GM23248 (cell line): Measurements from ENCODE around the gene FAM219A. TPM values are rescaled to one million over a fixed set of nuclear protein-coding genes. Genes with fewer than 3 reads are reported as not detected.
A peak's percentile ranks its signal among the peaks of the same experiment; 100 is the strongest.

Source experiments
- DNase-seq: peaks from one replicate; pipeline ENCODE4 v3.0.0-alpha.2; 2015
- H2AFZ ChIP-seq: fragments of 200-600 bp; sonication (generic); 2 replicates; pipeline ENCODE4 v1.6.1; 2016; ENCODE audit warnings: antibody characterized with exemption
- H3F3A ChIP-seq: fragments of 200-600 bp; sonication (generic); 2 replicates; pipeline ENCODE4 v1.6.1; 2016; ENCODE audit warnings: mild to moderate bottlenecking, antibody characterized with exemption, mixed run types; ENCODE audit not compliant: insufficient read depth
- H3K27ac ChIP-seq: fragments of 200-600 bp; sonication (generic); 2 replicates; pipeline ENCODE4 v1.5.1; 2016; ENCODE audit warnings: mild to moderate bottlenecking
- H3K27me3 ChIP-seq: fragments of 200-600 bp; sonication (generic); replicated peaks from 2 replicates; pipeline ENCODE4 v1.6.1; 2016; ENCODE audit warnings: mild to moderate bottlenecking; ENCODE audit not compliant: insufficient read depth
- H3K36me3 ChIP-seq: fragments of 200-600 bp; sonication (generic); 2 replicates; pipeline ENCODE4 v1.6.1; 2016; ENCODE audit warnings: low read depth, mild to moderate bottlenecking
- H3K4me1 ChIP-seq: fragments of 200-600 bp; sonication (generic); 2 replicates; pipeline ENCODE4 v1.6.1; 2016; ENCODE audit warnings: mild to moderate bottlenecking; ENCODE audit not compliant: insufficient read depth
- H3K4me2 ChIP-seq: fragments of 200-600 bp; sonication (generic); one replicate; pipeline ENCODE4 v1.6.1; 2016; ENCODE audit warnings: mild to moderate bottlenecking; ENCODE audit not compliant: unreplicated experiment
- H3K4me3 ChIP-seq: fragments of 200-600 bp; sonication (generic); 2 replicates; pipeline ENCODE4 v1.5.1; 2016; ENCODE audit warnings: mild to moderate bottlenecking
- H3K79me2 ChIP-seq: fragments of 200-600 bp; sonication (generic); 2 replicates; pipeline ENCODE4 v1.6.1; 2016; ENCODE audit warnings: mild to moderate bottlenecking; ENCODE audit not compliant: insufficient read depth
- H3K9ac ChIP-seq: fragments of 200-600 bp; sonication (generic); 2 replicates; pipeline ENCODE4 v1.6.1; 2016; ENCODE audit warnings: mild to moderate bottlenecking
- H3K9me2 ChIP-seq: fragments of 200-600 bp; sonication (generic); 2 replicates; pipeline ENCODE4 v1.6.1; 2016; ENCODE audit warnings: mixed run types, mild to moderate bottlenecking, moderate library complexity; ENCODE audit not compliant: insufficient read depth
- H3K9me3 ChIP-seq: fragments of 200-600 bp; sonication (generic); one replicate; pipeline ENCODE4 v1.6.1; 2017; ENCODE audit warnings: low read depth
- H4K20me1 ChIP-seq: fragments of 200-600 bp; sonication (generic); 2 replicates; pipeline ENCODE4 v1.6.0; 2016; ENCODE audit not compliant: insufficient read depth
- EZH2 ChIP-seq: fragments of 200-600 bp; sonication (generic); IDR thresholded peaks from 2 replicates; pipeline ENCODE4 v1.6.1; 2018; ENCODE audit warnings: antibody characterized with exemption, mild to moderate bottlenecking; ENCODE audit not compliant: insufficient read depth, poor library complexity, severe bottlenecking
- EZH2phosphoT487 ChIP-seq: fragments of 200-600 bp; sonication (generic); IDR thresholded peaks from 2 replicates; pipeline ENCODE4 v1.6.1; 2018; ENCODE audit warnings: antibody characterized with exemption, moderate library complexity, mild to moderate bottlenecking, low read depth; ENCODE audit not compliant: insufficient read depth
- WGBS, 2 experiments: methylation state at CpG; one replicate each; pipeline ENCODE4 v1.1.6; 2015 to 2017; ENCODE audit warnings: low lambda C conversion rate in 2 of 2, low coverage in 1 of 2; ENCODE audit errors: missing lambda C conversion rate in 2 of 2; 5-methylcytosine and 5-hydroxymethylcytosine counted together
- in situ Hi-C: fragments of 300-500 bp; cut with MboI; formaldehyde crosslinking; loops from 2 replicates; pipeline ENCODE4 v1.15.0; 2020
- polyA plus RNA-seq: library from polyadenylated mRNA; unstranded; fragments of >200 nt; fragmentation: Nextera tagmentation; extraction: Ambion mirVana; gene quantifications from 2 replicates; pipeline ENCODE4 v1.2.1, GENCODE V29; 2016
- total RNA-seq: library from RNA; depleted of rRNA; stranded (reverse); fragments of >200 nt; shearing (Covaris generic); gene quantifications from 2 replicates; pipeline ENCODE4 v1.2.3, GENCODE V29; 2014

The FAM219A gene
- total and polyA plus RNA-seq, 2 experiments from 2014 or later, result 7.8 to 9.1 TPM

DNA sequence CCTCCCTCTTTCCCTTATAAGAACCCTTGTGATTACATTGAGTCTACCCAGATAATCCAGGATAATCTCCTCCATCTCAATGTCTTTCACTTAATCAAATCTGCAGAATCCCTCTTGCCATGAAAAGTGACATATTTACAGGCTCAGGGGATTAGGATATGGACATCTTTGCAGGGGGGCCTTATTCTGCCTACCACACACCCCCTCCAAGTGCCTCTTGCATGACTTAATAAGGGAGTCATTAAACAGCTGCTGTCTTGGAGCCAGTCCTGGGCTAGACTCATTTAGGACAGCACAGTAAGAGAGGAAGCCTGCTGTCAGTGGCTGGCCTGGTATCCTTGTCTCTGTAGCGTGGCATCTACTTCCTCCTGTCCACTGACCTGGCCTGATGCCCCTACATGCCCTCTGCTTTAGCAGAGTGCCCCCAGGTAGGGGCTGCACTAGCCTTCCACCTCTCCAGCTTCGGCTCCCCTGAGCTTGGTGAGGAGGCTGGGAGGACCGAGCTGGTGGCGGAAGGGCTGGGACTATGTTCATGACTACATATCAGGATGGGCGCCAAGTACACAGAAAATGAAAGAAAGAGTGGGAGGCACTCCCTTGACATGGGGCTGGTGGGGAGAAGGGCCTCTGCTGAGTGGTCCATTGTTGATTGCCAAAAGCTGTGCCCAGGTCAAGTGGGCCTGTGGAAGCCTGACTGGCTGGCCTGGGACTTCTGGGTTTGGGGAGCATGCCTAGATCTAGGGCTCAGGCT lies 47.2 kb upstream of the FAM219A start:
- H3K9me2 ChIP-seq, result no peaks in the 10 kb centered on the region
- H3K4me3 ChIP-seq, result no peak overlapping the region
- peaks cover 25% of the 10 kb centered on the region for H3K27me3 ChIP-seq
- peaks cover 10% of the 10 kb centered on the region for H3K4me1 ChIP-seq
- H3K36me3 ChIP-seq, result no peaks in the 10 kb centered on the region
- no peaks in the 10 kb centered on the region for H3F3A ChIP-seq
- H4K20me1 ChIP-seq, result no peaks in the 10 kb centered on the region
- peak; percentile 41 for DNase-seq
- TF ChIP-seq EZH2phosphoT487 (no peak), EZH2 (no peak)
- H3K79me2 ChIP-seq, result no peaks in the 10 kb centered on the region
- no peak overlapping the region for H3K9ac ChIP-seq
- no peak overlapping the region for H3K4me2 ChIP-seq
- no peaks in the 10 kb centered on the region for H3K9me3 ChIP-seq
- 70 to 75% methylated on average over 5 of the region's 5 CpGs for WGBS, 2 experiments
- in situ Hi-C loops, result loop anchor here (25.0 kb wide), 1 partner anchor 107 kb away; the partner anchor contains the start of genes DCTN3 and RPP25L
- no peak overlapping the region for H2AFZ ChIP-seq
- H3K27ac ChIP-seq, result no peak overlapping the region

DNA sequence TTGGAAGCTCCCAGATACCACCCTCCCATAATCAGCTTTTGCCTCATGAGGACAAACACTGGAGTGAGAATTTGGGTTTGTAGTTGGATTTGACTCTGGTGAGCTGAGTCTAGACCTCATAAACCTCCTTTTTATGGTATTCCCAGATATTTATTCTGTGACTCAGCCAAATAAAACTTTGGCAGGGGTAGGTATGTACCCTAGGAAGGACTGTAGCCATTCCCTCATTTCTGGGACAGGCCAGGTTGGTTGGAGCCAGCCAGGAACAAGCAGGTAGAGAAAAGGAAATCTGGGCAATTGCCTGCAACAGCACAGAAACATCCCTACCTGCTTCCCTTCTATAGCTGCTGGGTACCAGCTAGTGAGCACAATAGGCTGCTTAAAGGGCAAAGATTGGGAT lies 45.0 kb upstream of the FAM219A start:
- no peak overlapping the region for H3K27ac ChIP-seq
- TF ChIP-seq EZH2 (no peak), EZH2phosphoT487 (no peak)
- no peaks in the 10 kb centered on the region for H3K9me2 ChIP-seq
- H4K20me1 ChIP-seq, result no peaks in the 10 kb centered on the region
- no peak overlapping the region for H2AFZ ChIP-seq
- H3K4me3 ChIP-seq, result no peak overlapping the region
- in situ Hi-C loops, result loop anchor here (25.0 kb wide), 1 partner anchor 109 kb away; the partner anchor contains the start of genes DCTN3 and RPP25L
- peaks cover 10% of the 10 kb centered on the region for H3K4me1 ChIP-seq
- H3K4me2 ChIP-seq, result no peak overlapping the region
- H3K9me3 ChIP-seq, result no peaks in the 10 kb centered on the region
- H3K9ac ChIP-seq, result no peak overlapping the region
- H3K79me2 ChIP-seq, result no peaks in the 10 kb centered on the region
- H3F3A ChIP-seq, result no peaks in the 10 kb centered on the region
- H3K27me3 ChIP-seq, result 0 out of 2 replicates have a peak, but pooled peaks cover 11% of the 10 kb centered on the region
- H3K36me3 ChIP-seq, result no peaks in the 10 kb centered on the region
- DNase-seq, result no peak

DNA sequence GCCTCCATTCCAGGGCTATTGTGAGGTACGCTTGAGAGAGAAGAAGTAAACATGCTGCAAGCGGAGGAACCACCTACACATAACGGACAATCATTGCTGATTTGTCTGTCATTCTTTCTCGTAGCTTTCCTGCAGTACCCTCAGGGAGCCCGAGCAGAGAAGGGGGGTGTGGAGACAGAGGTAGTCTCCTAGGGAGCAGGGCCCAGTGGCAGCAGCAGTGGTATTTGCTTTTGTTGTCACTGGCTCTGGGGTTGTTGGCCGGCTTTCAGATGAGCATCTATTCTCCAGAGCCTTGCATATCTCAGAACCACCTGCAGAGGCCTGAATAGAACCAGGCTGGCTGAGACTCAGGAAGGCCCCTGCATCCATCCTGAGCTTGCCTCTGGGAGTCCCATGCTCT lies 44.5 kb upstream of the FAM219A start:
- WGBS, 2 experiments, result 39 to 48% methylated on average over 6 of the region's 6 CpGs
- Histone ChIP-seq H3K9ac (no peak overlapping the region), H3K27me3 (0 out of 2 replicates have a peak, but pooled peaks cover 11% of the 10 kb centered on the region)

DNA sequence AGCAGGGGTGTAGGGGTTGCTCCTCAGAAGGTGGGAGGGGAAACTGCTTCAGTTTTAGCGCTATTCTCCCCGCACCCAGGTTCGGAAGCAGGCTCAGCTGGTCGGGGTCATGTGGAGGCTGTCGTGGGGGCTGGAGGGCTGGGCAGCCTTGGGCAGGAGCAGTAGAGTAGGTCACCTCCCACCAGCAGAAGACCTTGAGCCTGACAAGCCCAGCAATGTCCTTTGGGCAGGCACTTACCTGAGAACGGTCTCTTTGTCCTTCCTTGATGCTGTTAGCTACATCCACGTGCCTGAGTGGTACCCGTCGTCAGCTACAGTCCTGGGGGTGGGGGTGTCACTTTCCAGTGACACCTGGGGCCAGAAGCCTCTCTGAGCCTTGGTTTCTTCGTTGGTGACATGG lies 44.1 kb upstream of the FAM219A start:
- Histone ChIP-seq H3K4me1 (peaks cover 10% of the 10 kb centered on the region), H3K4me2 (no peak overlapping the region), H3K9me2 (no peaks in the 10 kb centered on the region), H3F3A (no peaks in the 10 kb centered on the region), H3K4me3 (no peak overlapping the region), H3K27me3 (0 out of 2 replicates have a peak, but pooled peaks cover 11% of the 10 kb centered on the region), H3K9ac (no peak overlapping the region), H3K79me2 (no peaks in the 10 kb centered on the region), H3K9me3 (no peaks in the 10 kb centered on the region), H3K36me3 (no peaks in the 10 kb centered on the region), H2AFZ (no peak overlapping the region), H3K27ac (no peak overlapping the region), H4K20me1 (no peaks in the 10 kb centered on the region)
- 43 to 44% methylated on average over 8 to 10 of the region's 10 CpGs for WGBS, 2 experiments
- no peak for DNase-seq
- no peak for TF ChIP-seq EZH2phosphoT487
- in situ Hi-C loops, result loop anchor here (25.0 kb wide), 1 partner anchor 110 kb away; the partner anchor contains the start of genes DCTN3 and RPP25L

More for the DNA sequence above, 44.5 kb upstream of the FAM219A start:
- DNase-seq, result no peak
- H3K79me2 ChIP-seq, result no peaks in the 10 kb centered on the region
- H3K4me2 ChIP-seq, result no peak overlapping the region
- TF ChIP-seq EZH2 (no peak), EZH2phosphoT487 (no peak)
- no peak overlapping the region for H3K4me3 ChIP-seq
- no peaks in the 10 kb centered on the region for H3K36me3 ChIP-seq
- H3K9me3 ChIP-seq, result no peaks in the 10 kb centered on the region
- H3F3A ChIP-seq, result no peaks in the 10 kb centered on the region
- in situ Hi-C loops, result loop anchor here (25.0 kb wide), 1 partner anchor 109 kb away; the partner anchor contains the start of genes DCTN3 and RPP25L
- no peaks in the 10 kb centered on the region for H3K9me2 ChIP-seq
- H2AFZ ChIP-seq, result no peak overlapping the region
- H3K4me1 ChIP-seq, result peaks cover 10% of the 10 kb centered on the region
- no peaks in the 10 kb centered on the region for H4K20me1 ChIP-seq
- H3K27ac ChIP-seq, result no peak overlapping the region
